Measurements from ENCODE around the gene ZNF574. TPM values are rescaled to one million over a fixed set of nuclear protein-coding genes. Genes with fewer than 3 reads are reported as not detected.

ZNF574 gene
- total RNA-seq, 1 donor from 2014 or later: 7.1 TPM

DNA sequence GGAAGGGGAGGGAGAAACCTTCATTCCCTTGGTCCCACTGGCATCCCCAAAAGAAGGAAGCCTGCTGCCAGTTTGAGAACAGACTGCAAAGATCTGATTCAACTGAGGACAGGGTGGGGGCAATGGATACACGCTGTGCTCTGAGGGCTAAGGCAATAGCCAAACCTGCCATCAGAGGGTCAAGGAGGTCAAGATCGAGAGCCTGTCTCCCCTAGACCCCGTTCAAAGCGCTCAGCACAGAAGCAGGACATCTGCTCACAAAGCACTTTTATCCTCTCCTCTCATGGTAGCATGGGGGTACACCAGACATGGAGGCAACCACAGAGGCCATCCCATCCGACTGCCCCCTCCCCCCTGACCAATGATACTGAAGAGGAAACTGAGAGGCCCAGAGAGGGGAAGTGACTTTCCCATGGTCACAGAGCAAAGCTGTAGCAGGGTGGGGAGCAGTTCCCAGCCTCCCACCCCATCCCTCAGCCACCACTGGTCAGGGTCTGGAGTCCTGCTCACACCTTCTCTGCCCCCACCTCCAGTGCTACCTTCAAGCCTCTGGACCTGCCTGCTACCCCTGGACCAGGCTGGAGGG is 45.2 kb downstream of the ZNF574 start:
- H3K27me3 ChIP-seq (ENCODE audit: low read depth): peaks cover 41% of the 10 kb centered on the region
- H3K9me3 ChIP-seq (replicated peaks): no peaks in the 10 kb centered on the region
- H3K36me3 ChIP-seq: no peaks in the 10 kb centered on the region
- H3K4me1 ChIP-seq: no peaks in the 10 kb centered on the region
- intact Hi-C loops (cut with micrococcal nuclease): no loop called here
- H3K27ac ChIP-seq (replicated peaks): no peak overlapping the region
- TF ChIP-seq, protein P1, sequence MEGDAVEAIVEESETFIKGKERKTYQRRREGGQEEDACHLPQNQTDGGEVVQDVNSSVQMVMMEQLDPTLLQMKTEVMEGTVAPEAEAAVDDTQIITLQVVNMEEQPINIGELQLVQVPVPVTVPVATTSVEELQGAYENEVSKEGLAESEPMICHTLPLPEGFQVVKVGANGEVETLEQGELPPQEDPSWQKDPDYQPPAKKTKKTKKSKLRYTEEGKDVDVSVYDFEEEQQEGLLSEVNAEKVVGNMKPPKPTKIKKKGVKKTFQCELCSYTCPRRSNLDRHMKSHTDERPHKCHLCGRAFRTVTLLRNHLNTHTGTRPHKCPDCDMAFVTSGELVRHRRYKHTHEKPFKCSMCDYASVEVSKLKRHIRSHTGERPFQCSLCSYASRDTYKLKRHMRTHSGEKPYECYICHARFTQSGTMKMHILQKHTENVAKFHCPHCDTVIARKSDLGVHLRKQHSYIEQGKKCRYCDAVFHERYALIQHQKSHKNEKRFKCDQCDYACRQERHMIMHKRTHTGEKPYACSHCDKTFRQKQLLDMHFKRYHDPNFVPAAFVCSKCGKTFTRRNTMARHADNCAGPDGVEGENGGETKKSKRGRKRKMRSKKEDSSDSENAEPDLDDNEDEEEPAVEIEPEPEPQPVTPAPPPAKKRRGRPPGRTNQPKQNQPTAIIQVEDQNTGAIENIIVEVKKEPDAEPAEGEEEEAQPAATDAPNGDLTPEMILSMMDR (IDR thresholded peaks at IDR 0.05; ENCODE audit: borderline replicate concordance): no peak
- no peak for DNase-seq
- no peak overlapping the region for H3K4me3 ChIP-seq

DNA sequence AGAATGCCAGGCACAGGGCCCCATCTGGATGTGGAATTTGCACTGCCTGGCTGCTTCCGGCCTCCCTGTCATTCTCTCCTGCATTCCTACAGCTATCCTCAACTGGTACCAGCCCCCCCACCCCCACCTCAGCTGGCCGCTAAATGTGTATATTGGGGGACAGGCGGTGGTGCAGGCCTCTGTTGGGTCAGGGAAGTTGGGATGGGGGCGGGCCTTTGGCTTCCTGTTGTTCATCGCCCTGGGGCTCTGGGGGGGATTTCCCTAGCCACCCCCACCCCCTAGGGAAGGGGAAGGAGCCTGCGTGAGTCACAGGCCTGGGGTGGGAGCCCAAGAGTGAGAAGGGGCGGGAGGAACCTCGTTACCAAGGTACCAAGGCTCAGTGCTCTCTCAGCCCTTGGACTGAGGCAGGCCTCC is 45.7 kb downstream of the ZNF574 start:
- Histone ChIP-seq H3K4me3 (no peak overlapping the region), H3K36me3 (no peaks in the 10 kb centered on the region), H3K9me3 (replicated peaks) (no peaks in the 10 kb centered on the region), H3K4me1 (no peaks in the 10 kb centered on the region), H3K27me3 (ENCODE audit: low read depth) (peaks cover 44% of the 10 kb centered on the region), H3K27ac (replicated peaks) (no peak overlapping the region)
- intact Hi-C loops (cut with micrococcal nuclease): no loop called here
- peak; percentile 53 for DNase-seq
- TF ChIP-seq, protein P1 (IDR thresholded peaks at IDR 0.05; ENCODE audit: borderline replicate concordance): no peak

DNA sequence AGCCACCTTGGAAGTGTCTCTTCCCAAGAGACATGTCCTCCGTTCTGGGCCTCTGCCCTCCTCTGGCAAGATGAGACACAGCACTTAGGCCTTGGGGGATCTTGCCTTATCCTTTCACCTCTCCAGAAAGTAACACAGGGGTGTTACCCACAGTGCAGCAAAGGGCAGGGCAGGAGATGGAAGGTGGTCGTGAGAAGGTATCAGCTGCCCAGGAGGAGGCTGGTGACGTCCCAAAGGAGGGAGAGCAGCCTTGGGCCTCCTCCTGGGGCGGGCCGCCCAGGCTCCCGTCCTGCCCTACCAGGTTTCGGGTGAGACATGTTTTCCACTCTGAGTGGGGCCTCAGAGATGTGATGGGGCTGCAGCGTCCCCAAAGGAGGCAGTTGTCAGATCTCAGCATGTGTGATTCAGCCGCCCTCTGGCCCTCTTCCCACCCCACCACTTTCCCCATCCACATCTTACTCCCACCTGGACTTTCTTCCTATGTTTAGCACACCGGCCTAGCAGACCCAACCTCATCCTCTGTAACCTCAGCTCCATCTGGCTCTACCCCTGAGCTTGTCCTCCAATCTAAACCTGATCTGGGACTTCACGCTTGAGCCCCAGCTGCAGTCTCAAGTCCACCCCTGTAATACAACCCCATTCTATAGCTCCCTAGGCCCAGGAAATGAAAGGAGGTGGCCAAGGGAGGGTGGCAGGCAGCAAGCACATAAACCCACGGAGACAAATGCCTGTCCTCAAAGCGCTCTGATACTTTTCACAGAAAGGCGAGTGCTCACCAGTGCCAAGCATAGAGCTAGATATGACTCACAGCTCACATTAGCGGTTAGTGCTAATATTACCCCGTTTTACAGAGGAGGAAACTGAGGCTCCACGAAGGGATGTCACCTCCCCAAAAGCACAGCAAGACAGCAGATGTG is 47.0 kb downstream of the ZNF574 start:
- Histone ChIP-seq H3K4me1 (no peaks in the 10 kb centered on the region), H3K4me3 (no peak overlapping the region), H3K9me3 (replicated peaks) (no peaks in the 10 kb centered on the region), H3K27ac (replicated peaks) (no peak overlapping the region), H3K27me3 (ENCODE audit: low read depth) (peaks cover 57% of the 10 kb centered on the region), H3K36me3 (no peaks in the 10 kb centered on the region)
- DNase-seq: no peak
- TF ChIP-seq, protein P1 (IDR thresholded peaks at IDR 0.05; ENCODE audit: borderline replicate concordance): no peak
- intact Hi-C loops (cut with micrococcal nuclease): no loop called here

DNA sequence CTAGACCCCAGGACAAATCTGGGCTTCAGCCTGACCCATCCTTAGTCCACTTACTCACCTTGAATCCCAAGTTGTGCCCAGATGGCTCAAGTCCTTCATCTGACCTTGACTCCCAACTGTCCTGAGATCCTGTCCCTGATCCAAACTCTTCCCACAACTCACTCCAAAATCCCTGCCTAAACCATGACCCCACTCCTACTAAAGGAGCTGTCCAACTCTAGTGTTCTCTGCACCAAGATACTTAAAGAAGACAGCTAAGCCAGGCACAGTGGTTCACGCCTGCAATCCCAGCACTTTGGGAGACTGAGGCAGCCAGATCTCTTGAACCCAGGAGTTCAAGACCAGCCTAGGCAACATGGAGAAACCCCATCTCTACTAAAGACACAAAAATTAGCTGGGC is 47.8 kb downstream of the ZNF574 start:
- Histone ChIP-seq H3K4me1 (no peaks in the 10 kb centered on the region), H3K4me3 (no peak overlapping the region), H3K27me3 (ENCODE audit: low read depth) (peaks cover 65% of the 10 kb centered on the region), H3K9me3 (replicated peaks) (no peaks in the 10 kb centered on the region), H3K27ac (replicated peaks) (no peak overlapping the region), H3K36me3 (no peaks in the 10 kb centered on the region)
- intact Hi-C loops (cut with micrococcal nuclease): no loop called here
- TF ChIP-seq, protein P1 (IDR thresholded peaks at IDR 0.05; ENCODE audit: borderline replicate concordance): no peak
- DNase-seq: no peak

DNA sequence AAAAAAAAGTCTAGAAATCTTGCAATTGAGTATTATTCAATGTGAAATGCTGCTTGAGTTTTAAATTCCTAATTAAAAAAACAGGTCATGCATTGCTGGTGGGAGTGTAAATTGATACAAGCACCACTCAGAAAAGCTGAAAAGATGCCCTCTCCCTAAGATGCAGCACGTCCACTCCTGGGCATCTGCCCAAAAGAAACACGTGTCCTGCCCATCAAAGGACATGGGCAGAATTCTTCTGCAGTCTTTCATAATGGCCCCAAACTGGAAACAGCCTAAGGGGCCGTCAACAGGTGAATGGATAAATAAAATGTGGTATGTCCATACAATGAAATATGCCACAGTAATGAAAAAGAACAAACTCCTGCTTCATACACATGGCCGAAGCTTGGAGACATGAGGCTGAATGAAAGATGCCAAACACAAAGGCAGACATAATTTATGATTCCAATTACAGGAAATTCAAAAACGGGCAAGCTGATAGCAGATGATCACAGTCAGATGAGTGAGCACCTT is 48.5 kb downstream of the ZNF574 start:
- DNase-seq: no peak
- H3K27me3 ChIP-seq (ENCODE audit: low read depth): peaks cover 71% of the 10 kb centered on the region
- no peak overlapping the region for H3K27ac ChIP-seq (replicated peaks)
- intact Hi-C loops (cut with micrococcal nuclease): no loop called here
- H3K4me1 ChIP-seq: no peaks in the 10 kb centered on the region
- no peaks in the 10 kb centered on the region for H3K9me3 ChIP-seq (replicated peaks)
- TF ChIP-seq, protein P1 (IDR thresholded peaks at IDR 0.05; ENCODE audit: borderline replicate concordance): no peak
- H3K36me3 ChIP-seq: no peaks in the 10 kb centered on the region
- H3K4me3 ChIP-seq: no peak overlapping the region
